Putamen (tissue), 1 donor: ENCODE measurements around the gene ARL2BP.

Experiments used
- DNase-seq: peaks from one replicate; pipeline ENCODE4 v3.0.0-alpha.2; 2016; ENCODE audit warnings: low spot score

Gene ARL2BP

DNA sequence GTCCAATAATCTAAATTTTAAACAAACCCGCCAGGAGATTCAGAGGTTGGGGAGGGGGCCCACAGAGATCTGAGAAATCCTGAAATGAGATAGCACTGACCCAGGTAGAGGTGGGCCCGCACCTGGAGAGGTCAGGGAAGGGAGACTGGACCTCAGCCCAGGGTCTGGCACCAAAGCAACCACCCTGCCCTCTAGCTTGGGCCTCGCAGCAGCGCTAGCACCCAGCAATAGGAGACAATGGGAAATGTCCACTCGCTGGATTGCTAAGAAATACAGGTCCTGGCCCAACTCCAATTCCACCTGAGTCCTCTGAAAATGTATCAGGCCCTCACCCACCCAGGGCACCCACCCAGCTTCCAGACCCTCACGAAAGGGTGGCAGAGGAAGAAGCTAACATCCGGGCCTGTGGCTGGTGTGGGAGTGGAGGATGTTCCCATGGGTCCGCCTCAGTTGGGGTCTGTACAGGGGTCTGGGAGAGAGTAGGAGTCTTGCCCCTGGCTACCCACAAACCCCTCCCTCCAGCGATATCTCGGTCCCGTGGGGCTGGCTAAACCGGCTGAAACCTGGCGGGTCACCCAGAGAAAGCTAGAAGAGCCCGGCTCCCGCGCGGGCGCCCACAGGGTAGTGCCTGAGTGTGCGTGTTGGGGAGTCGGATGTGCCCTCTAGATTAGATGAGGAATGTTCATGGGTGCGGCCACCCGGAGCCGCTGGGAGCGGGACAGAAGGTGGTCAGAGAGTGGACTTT lies 38.3 kb downstream of the ARL2BP start:
- DNase-seq: no peak

DNA sequence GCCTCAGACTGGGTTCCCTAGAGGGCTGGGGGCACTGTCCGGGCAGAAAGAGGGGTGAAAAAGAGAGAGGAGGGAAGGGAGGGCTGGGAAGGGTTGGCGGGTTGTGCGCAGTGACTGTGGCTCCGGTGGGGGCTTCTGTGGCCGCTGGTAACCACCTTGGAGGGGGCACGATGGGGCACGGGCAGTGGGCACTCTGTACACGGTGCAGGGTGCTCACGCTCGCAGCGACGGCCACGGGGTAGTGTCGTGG lies 38.8 kb downstream of the ARL2BP start:
- no peak for DNase-seq

DNA sequence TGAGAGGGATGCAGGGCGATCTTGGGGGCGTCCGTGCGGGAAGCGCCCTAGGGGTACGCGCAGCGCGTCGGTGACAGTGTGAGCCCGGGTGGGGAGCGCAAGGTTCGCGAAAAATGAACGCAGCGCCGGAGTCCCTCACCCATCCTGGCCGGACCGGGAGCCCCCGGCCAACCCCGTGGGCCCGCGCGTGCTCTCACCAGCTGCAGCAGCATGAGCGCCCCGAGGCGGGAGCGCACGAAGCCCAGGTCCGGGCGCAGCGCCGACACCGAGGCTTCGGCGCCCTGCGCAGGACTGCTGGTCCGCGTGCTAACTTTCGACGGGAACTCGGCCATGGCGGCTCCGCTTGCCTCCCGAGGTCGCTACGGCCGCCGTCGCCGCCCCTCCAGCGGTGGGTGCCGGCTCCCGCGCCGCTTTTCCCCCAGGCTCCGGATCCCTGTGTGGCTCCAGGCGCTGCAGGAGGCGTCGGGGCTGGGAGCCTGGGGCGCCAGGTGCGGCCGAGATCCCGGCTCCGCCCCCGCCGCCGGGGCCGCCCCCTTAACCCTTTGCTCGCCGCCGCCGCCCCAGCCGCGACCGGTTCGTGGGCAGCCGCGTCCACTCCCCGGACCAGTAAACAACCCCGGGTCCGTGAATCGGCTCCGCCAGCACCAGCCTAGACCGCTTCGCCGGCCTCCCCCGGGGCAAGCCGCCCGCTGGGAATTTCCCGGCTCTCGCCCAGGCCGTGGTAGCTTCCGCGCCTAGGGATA lies 39.3 kb downstream of the ARL2BP start, which contains the start of gene PLLP:
TSS of gene PLLP (minus strand) at position 464 of the 743 bp plus-strand sequence. CDS start at position 332, 132 bp downstream.
- DNase-seq: peak; percentile 80

DNA sequence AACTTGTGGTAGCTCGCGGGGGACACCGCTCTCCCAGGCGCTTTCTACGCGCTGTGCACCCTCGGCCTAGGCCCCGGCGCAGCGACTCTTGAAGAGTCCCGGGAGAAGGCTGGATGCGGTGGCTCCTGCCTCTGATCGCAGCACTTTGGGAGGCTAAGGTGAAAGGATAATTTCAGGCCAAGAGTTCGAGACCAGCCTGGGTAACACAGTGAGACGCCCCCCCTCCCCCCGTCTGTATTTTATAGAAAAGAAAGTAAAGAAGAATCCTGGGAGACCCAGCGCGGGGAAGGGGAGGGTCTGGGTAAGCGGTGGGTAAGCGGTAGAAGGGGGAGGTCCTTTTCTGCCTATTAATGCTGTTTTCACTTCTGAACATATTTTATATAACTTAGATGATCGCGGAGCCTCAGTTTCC lies 39.9 kb downstream of the ARL2BP start:
- DNase-seq: no peak

DNA sequence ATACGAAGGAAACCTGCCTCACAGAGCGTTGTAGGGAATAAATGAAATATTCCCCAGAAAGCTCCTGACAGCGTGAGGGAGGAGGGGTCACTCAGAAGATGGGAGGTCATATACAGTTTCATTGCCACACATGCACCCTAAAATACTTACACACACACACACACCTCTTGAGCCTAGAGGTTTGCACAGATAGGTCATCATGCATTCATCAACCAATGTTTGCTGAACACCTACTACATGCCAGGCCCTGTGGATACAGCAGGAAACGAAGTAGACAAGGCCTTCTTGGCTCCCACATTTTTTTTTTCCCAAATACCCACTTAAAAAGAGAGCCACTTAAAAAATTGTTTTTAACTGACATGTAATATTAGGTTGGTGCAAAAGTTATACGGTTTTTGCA lies 40.3 kb downstream of the ARL2BP start:
- no peak for DNase-seq

DNA sequence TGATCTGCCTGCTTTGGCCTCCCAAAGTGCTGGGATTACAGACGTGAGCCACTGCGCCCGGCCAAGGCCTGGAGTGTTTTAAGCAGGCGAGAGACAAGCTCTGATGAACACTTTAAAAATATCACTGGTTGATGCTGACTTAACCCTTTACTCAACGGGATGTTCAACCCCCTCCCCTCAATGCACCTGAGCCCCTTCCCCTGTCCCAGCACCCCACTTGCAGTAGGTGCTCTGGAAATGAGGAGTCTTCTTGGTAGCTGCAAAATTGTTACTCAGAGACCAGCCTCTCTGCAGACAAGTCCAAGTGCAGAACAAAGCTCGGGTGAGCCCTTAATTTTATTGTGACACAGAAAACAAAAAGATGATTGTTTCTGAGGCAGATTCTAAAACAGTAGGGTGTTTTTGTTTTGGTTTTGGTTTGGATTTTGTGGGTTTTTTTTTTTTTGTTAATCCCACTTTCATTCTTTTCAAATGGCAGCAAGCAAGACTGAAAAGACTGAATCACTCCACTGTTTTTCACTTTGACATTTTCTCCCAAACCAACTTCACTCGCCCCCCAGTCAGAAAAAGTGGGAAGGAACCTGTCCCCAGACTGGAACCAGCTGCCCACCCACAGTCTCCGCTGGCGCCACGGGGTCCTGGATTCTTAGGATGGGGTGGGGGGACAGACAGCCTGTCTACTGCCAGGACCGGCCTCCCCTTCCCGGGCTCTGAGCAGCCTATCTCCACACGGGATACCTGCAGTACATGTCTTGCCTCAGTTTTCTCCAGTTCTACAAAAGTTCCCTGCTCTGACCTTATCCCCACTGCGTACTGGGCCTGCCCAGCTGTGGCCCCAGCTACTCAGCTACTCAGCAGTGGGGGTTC lies 44.6 kb downstream of the ARL2BP start:
- peak; percentile 84 for DNase-seq

DNA sequence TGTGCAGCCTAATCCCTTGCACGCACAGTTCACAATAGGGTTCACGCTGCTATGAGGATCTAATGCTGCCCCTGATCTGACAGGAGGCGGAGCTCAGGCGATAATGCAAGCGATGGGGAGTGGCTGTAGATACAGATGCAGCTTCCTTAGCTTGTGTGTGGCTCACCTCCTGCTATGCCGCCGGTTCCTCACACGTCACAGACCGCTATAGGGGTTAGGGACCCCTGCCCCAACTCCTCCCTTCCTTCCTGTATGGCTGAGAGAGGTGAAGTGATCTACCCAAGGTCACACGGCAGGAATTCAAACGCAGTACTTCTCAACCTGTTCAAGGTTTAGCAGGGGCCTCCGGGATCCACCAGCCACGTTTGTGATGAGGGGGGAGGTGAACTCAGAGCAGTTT lies 52.8 kb downstream of the ARL2BP start:
- DNase-seq: no peak

DNA sequence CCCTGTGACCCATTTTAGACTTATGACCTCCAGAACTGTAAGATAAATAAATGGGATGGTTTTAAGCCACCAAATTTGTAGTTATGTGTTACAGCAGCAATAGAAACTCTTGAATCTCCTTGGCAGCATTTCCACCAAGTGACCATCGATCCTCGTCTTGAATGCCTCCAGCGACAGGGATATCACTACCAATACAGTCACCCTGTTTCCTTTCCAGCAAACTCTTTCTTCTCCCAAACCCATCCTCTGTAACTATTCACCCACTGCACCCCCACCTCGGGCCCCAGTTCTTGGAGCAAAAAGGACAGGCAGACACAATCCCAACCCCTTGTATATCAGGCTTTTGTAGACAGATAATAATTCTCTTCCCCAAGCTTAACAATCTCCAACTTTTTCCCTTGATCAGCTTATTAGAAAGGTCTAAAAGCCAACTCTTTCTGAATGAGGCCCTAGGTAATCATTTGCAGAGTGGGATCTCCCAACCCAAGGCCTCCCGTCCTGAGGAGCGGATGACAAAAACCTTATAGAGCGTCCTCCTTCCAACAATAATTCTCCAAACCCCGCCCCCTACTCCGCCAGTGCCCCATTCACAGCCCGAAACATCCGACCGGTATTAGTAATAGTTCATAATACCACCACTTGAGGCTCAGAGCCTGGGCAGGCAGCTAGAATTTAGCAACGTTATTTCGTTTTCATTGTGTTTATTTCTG lies 54.1 kb downstream of the ARL2BP start:
- peak; percentile 56 for DNase-seq

DNA sequence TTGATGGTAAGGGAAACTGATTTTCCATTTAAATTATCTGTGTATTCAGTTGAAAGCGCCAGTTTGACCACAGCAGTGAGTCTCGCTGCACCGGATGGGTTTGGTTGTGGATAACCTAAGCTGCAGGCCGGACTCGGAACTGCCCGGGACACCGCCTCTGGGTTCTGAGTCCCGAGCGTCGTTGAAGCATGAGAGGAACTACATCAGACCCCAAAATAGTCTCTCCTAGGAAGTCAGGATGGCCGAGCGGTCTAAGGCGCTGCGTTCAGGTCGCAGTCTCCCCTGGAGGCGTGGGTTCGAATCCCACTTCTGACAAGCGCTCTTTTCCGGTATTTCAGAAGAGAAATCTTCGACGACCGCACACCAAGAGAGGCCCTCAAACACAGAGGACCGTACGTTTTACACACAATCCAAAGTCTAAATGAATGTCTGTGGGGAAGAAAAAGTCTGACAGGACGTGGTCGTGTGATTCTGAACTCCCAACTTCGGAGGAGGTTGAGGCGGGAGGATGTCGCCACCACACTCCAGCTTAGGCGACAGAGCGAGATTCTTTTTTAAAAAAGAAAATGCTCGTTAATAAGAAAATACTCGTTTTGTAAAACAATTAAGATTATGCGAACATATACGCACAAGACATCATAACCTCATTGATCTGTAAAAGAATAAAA lies 54.8 kb downstream of the ARL2BP start:
- peak; percentile 92 for DNase-seq

DNA sequence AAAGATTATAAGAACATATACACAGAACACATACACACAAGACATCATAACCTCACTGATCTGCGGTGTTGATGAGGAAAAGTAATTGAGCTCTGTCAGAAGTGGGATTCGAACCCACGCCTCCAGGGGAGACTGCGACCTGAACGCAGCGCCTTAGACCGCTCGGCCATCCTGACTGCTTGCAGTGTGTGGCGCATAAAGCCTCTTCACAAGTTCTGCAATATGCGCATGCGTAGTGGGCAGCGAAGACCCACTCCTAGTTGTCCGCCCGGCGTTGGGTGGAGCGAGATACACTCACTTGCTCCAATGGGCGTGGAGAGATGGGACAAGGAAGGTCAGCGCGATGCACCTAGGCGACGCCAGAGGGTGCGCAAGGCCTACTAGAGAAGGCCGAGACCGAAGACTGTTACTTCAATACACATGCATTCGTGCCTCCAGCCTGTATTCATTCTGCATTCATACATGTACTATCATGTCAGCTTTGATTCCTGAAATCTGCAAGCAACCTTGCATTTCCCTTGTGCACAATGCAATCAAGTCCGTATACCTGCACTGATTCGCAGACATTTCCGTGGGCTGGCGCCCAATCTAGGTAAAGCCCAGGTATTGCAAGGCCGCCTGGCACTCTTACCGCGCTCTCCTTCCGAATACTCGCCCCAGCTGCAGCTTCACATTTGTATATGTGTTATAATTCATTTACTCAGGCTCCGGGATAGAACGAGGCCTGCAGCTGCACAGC lies 55.5 kb downstream of the ARL2BP start:
- peak; percentile 99 for DNase-seq

DNA sequence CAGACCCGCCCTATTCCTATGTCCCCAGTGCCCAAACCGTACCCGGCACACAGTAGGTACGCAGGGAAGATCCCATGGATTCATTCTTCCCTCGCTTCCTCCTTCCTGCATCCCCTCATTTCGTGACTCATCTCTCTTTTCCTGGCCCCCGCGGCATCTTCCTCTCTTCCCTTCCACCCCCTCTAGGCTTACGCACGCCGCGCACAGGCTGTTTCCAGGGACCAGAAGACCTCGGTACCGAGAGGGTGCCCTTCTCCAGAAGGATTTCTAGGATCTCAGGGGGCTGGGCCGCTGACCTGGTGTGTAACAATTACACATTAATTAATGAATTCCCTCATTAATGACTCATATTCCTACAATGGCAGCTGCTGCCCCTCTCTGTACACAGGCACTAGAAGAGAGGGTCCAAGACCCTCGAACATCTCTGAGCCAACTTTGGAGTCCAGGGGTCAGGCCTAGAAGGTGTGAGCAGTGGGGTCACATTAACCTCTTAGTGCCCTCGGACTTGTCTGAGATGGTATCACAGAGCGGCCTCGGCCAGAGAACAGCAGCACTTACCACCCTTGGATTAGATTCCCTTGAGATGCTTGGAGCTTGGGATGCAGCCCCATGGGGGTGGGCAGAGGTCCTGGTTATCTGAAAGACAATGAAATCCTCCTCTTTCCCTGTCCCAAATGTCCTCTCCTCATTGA lies 56.2 kb downstream of the ARL2BP start:
- DNase-seq: no peak
